ENCODE data around the gene HSD17B14. TPM values are rescaled to one million over a fixed set of nuclear protein-coding genes. Genes with fewer than 3 reads are reported as not detected.

The HSD17B14 gene
- total and polyA plus RNA-seq, 9 of the 15 experiments (the other 6 are each of a cell fraction or from before 2014, with no cell fraction given): 0.16 TPM; not detected in 8

DNA sequence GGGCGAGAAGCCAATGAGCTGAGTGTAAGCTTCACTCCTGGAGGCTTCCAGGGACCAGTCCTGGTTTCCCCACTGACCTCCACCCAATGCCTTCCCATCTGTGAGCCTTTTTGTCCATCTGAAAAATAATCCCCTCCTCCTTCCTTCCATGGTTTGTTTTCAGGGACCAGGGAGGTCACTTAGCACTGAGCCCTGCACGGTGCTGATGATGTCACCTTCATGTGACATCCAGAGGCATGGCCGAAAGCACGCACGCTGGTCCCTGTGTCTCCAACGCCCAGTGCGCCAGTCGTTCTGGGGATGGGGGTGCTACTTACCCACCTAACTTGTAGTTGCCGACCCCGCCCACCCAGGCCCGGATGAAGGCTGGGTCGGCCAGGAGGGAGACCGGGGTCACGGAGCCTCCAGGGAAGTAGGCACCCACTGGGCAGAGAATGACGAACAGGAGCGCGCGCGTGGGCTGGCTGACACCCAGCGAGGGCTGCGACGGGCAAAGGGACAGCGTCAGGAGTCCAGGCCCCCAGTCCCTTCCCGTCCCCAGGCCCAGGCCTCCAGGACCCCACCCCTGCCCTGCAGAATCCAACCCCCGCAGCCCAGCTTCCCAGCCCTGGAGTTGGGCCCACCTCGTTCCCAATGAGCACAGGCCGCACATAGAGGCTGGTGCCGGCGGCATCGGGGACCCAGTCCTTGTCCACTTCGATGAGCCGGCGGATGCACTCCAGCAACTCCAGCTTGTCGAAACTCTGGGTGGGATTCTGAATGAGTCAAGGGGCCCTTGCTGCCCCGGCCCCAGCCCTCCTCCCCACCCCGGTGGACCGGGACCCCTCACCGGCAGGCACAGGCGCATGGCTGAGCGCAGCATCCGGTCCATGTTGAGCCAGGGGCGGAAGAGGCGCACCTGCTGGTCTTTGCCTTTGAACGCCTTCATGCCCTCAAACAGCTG is 36.7 kb downstream of the HSD17B14 start:
- no TSS peak for BruUV-seq (replicated peaks)
- Histone ChIP-seq H3K4me3 (no peak overlapping the region), H3K4me1 (replicated peaks in 1 of 2; ENCODE audit: control insufficient read depth in 2 of 2, insufficient read depth in 2 of 2, low read length in 2 of 2) (peaks cover 3 to 21% of the 10 kb centered on the region in 2 experiments; a peak in 4 of 5 replicates), H4K20me1 (replicated peaks; ENCODE audit: control insufficient read depth, insufficient read depth, low read length) (no peaks in the 10 kb centered on the region), H3K79me2 (ENCODE audit: control insufficient read depth, insufficient read depth, low read length) (no peaks in the 10 kb centered on the region; the same call in 2 of the 3 replicates), H3K27me3 (ENCODE audit: control insufficient read depth in 2 of 2, insufficient read depth in 2 of 2, low read length in 2 of 2) (no peaks in the 10 kb centered on the region), H2AFZ (ENCODE audit: low read depth, low read length) (no peak overlapping the region), H3K9me3 (replicated peaks; ENCODE audit: control insufficient read depth, insufficient read depth, low read depth, low read length) (no peaks in the 10 kb centered on the region), H3K27ac (ENCODE audit: extremely low read depth, low read depth, low read length) (no peak overlapping the region; the same call in 2 of the 3 replicates), H3K36me3 (ENCODE audit: control insufficient read depth, insufficient read depth, low read length) (peaks cover 19% of the 10 kb centered on the region; the same call in 1 of the 3 replicates), H3K9ac (ENCODE audit: insufficient read depth in 1 of 2, low read depth in 2 of 2, low read length in 2 of 2) (no peak overlapping the region), H3K9me1 (ENCODE audit: control insufficient read depth, insufficient read depth, low read length) (no peaks in the 10 kb centered on the region), H3K4me2 (ENCODE audit: insufficient read depth, low read length) (no peak overlapping the region)
- in situ Hi-C loops (cut with MboI): loop anchor here (10.0 kb wide), 1 partner anchor 425 kb away; no protein-coding TSS in a partner anchor
- ATAC-seq: no peak
- FAIRE-seq: no peak
- TF ChIP-seq, protein P1, sequence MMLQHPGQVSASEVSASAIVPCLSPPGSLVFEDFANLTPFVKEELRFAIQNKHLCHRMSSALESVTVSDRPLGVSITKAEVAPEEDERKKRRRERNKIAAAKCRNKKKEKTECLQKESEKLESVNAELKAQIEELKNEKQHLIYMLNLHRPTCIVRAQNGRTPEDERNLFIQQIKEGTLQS (IDR thresholded peaks at IDR 0.05): peak; percentile 32; the same call in 1 of the 2 replicates
- TF ChIP-seq, protein P1 (CRISPR knock-in tag; conservative IDR thresholded peaks at IDR 0.05): no peak
- TF ChIP-seq YBX1 (IDR thresholded peaks at IDR 0.05): no peak
- peak; percentile 44 for TF ChIP-seq RBFOX2 (IDR thresholded peaks at IDR 0.05; ENCODE audit: low read depth, low read length)
- TF ChIP-seq, protein P2, sequence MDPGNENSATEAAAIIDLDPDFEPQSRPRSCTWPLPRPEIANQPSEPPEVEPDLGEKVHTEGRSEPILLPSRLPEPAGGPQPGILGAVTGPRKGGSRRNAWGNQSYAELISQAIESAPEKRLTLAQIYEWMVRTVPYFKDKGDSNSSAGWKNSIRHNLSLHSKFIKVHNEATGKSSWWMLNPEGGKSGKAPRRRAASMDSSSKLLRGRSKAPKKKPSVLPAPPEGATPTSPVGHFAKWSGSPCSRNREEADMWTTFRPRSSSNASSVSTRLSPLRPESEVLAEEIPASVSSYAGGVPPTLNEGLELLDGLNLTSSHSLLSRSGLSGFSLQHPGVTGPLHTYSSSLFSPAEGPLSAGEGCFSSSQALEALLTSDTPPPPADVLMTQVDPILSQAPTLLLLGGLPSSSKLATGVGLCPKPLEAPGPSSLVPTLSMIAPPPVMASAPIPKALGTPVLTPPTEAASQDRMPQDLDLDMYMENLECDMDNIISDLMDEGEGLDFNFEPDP (CRISPR knock-in tag; IDR thresholded peaks at IDR 0.05): no peak
- TF ChIP-seq TCF7L2 (IDR thresholded peaks at IDR 0.05; ENCODE audit: low read depth, low read length): no peak
- TF ChIP-seq POLR2G (IDR thresholded peaks at IDR 0.05; ENCODE audit: low read depth, low read length): peak; percentile 44
- no peak for DNase-seq (ENCODE audit: extremely low read depth in 1 of 4, low spot score in 3 of 4)
- POLR2A ChIA-PET: interaction anchor here (0.9 to 1.6 kb wide), 3 partner anchors 7 to 72 kb away, joined by 3 to 5 read pairs (median 3); partner anchors contain the start of gene PPP1R15A
- WGBS (ENCODE audit: insufficient coverage, low coverage, missing lambda C conversion rate): 95% methylated on average over 24 of the region's 44 CpGs
- CTCF ChIA-PET (ENCODE audit: low intra/inter-chr PET ratio): no interaction called here
- intact Hi-C loops (cut with micrococcal nuclease): no loop called here

Data from K562 (cell line).